Gastrocnemius medialis (tissue), 4 donors: ENCODE results near the gene E2F8.

ENCODE experiments used
- CTCF ChIP-seq, 5 experiments: fragments of 450-650 bp in 3 of 5; fragments of 200-600 bp in 2 of 5; sonication (generic) in 2 of 5; IDR thresholded peaks in 4 of 5; conservative IDR thresholded peaks in 1 of 5; 1 replicate in 4 of 5; 2 replicates in 1 of 5; pipeline ENCODE4 v1.5.1; 2016 to 2019; ENCODE audit warnings: antibody characterized with exemption in 5 of 5, mild to moderate bottlenecking in 3 of 5, moderate library complexity in 3 of 5
- POLR2A ChIP-seq, 2 donors: fragments of 450-650 bp; IDR thresholded peaks; one replicate each; pipeline ENCODE4 v1.6.1; 2017; ENCODE audit warnings: antibody characterized with exemption in 2 of 2, mild to moderate bottlenecking in 2 of 2, moderate library complexity in 2 of 2

GRCh38 chr11:19185516-19186052, 55.2 kb downstream of the E2F8 start:
- TF ChIP-seq CTCF (IDR thresholded peaks at IDR 0.05 in 4 of 5, conservative IDR thresholded peaks at IDR 0.05 in 1 of 5): no peak
- no peak for TF ChIP-seq POLR2A (IDR thresholded peaks at IDR 0.05)
